PC-3 (cell line): ENCODE measurements around the gene KRT83. TPM values are rescaled to one million over a fixed set of nuclear protein-coding genes. Genes with fewer than 3 reads are reported as not detected.

Experiments used
- ATAC-seq: fragments of 200-7000 bp; cut with Tn5 transposase; 2 replicates; pipeline ENCODE4 v1.9.1; 2020; ENCODE audit warnings: mild to moderate bottlenecking, moderate library complexity
- BruUV-seq: library from RNA; stranded (reverse); fragments of 400-500 nt; replicated peaks from 2 replicates; lab custom pipeline; 2021; lab: Mats Ljungman, UMichigan
- CTCF ChIA-PET: fragments of 300-600 bp; sonication (Branson Sonifier 250); formaldehyde crosslinking; loops from one replicate; lab custom pipeline; 2022; ENCODE audit warnings: antibody characterized with exemption; lab: Charles Lee
- POLR2A ChIA-PET: fragments of 300-600 bp; sonication (Branson Sonifier 250); formaldehyde crosslinking; loops from one replicate; lab custom pipeline; 2022; ENCODE audit warnings: antibody characterized with exemption; ENCODE audit not compliant: unreplicated experiment; lab: Charles Lee
- DNase-seq: peaks from one replicate; pipeline ENCODE4 v3.0.0-alpha.2; 2015
- H2AFZ ChIP-seq: fragments of 300-600 bp; sonication (generic); 2 replicates; pipeline ENCODE4 v1.6.0; 2016; ENCODE audit warnings: antibody characterized with exemption, low read length
- H3F3A ChIP-seq: fragments of 300-600 bp; sonication (generic); one replicate; pipeline ENCODE4 v1.6.0; 2017; ENCODE audit warnings: antibody characterized with exemption, low read length, control low read depth, mild to moderate bottlenecking; ENCODE audit not compliant: unreplicated experiment
- H3K27ac ChIP-seq: fragments of 300-600 bp; sonication (generic); 2 replicates; pipeline ENCODE4 v1.5.1; 2016; ENCODE audit warnings: mild to moderate bottlenecking, low read length
- H3K27me3 ChIP-seq: fragments of 300-600 bp; sonication (generic); 2 replicates; pipeline ENCODE4 v1.6.1; 2016; ENCODE audit warnings: low read length, mixed read lengths
- H3K36me3 ChIP-seq: fragments of 300-600 bp; sonication (generic); 2 replicates; pipeline ENCODE4 v1.6.1; 2016; ENCODE audit warnings: low read depth, mixed run types, low read length, mixed read lengths
- H3K4me1 ChIP-seq: fragments of 300-600 bp; sonication (generic); 2 replicates; pipeline ENCODE4 v1.5.1; 2016; ENCODE audit warnings: low read length; ENCODE audit not compliant: insufficient read depth
- H3K4me2 ChIP-seq: fragments of 300-600 bp; sonication (generic); 2 replicates; pipeline ENCODE4 v1.6.0; 2016; ENCODE audit warnings: low read length
- H3K4me3 ChIP-seq: fragments of 300-600 bp; sonication (generic); 2 replicates; pipeline ENCODE4 v1.5.1; 2016; ENCODE audit warnings: mild to moderate bottlenecking, low read length, mixed read lengths
- H3K79me2 ChIP-seq: fragments of 300-600 bp; sonication (generic); 2 replicates; pipeline ENCODE4 v1.6.1; 2017; ENCODE audit warnings: low read length, mixed read lengths
- H3K9ac ChIP-seq: fragments of 300-600 bp; sonication (generic); 2 replicates; pipeline ENCODE4 v1.6.0; 2016; ENCODE audit warnings: mild to moderate bottlenecking, low read length
- H3K9me2 ChIP-seq: fragments of 300-600 bp; sonication (generic); replicated peaks from 2 replicates; pipeline ENCODE4 v1.6.1; 2016; ENCODE audit warnings: mixed run types, low read length, mixed read lengths
- H3K9me3 ChIP-seq: fragments of 300-600 bp; sonication (generic); 2 replicates; pipeline ENCODE4 v1.6.1; 2016; ENCODE audit warnings: low read length, mixed read lengths
- H4K20me1 ChIP-seq: fragments of 300-600 bp; sonication (generic); 2 replicates; pipeline ENCODE4 v1.6.1; 2016; ENCODE audit warnings: low read length, mixed read lengths
- EZH2 ChIP-seq: fragments of 300-600 bp; sonication (generic); IDR thresholded peaks from one replicate; pipeline ENCODE4 v1.6.1; 2017; ENCODE audit warnings: antibody characterized with exemption, mild to moderate bottlenecking, low read length; ENCODE audit not compliant: unreplicated experiment
- EZH2phosphoT487 ChIP-seq: fragments of 300-600 bp; sonication (generic); IDR thresholded peaks from 2 replicates; pipeline ENCODE4 v1.6.1; 2018; ENCODE audit warnings: mild to moderate bottlenecking, antibody characterized with exemption, low read length, borderline replicate concordance
- intact Hi-C: fragments of 100-400 bp; cut with micrococcal nuclease; formaldehyde crosslinking; loops from 2 replicates; pipeline ENCODE4 v1.9.0; 2023
- total RNA-seq: library from RNA; depleted of rRNA; stranded (reverse); fragments of >200 nt; gene quantifications from 2 replicates; pipeline ENCODE4 v1.2.3, GENCODE V29; 2014
- TF ChIP-seq, protein P1 (sequence below): fragments of 300-600 bp; sonication (generic); conservative IDR thresholded peaks from 2 replicates; pipeline ENCODE4 v1.5.1; 2017; ENCODE audit warnings: antibody characterized with exemption, low read depth, mild to moderate bottlenecking, low read length

Gene KRT83
- total RNA-seq, 1 experiment from 2014 or later, result 0.33 TPM

DNA sequence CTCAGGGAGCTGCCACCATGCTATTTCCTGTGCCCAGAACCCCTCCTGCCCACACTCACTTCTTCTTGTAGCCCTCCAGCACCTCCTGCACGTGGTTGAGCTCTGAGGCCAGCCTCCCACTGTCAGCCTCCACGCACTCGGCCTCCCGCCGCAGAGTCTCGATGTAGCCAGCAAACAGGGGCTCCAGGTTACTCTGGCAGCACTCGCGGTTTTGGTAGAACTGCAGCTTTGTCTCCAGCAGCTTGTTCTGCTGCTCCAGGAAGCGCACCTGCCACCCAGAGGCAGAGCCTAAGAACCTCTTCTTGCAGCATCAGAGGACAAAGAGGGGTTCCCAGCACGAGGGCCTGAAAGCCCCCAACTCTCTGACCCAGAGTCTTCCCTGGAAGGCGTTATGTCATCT lies 2.1 kb downstream of the KRT83 start:
- peak; percentile 54 for ATAC-seq
- Histone ChIP-seq H3K79me2 (no peaks in the 10 kb centered on the region), H3K4me1 (no peaks in the 10 kb centered on the region), H4K20me1 (no peaks in the 10 kb centered on the region), H3F3A (no peaks in the 10 kb centered on the region), H3K36me3 (no peaks in the 10 kb centered on the region), H2AFZ (no peak overlapping the region), H3K9me2 (no peaks in the 10 kb centered on the region), H3K4me3 (no peak overlapping the region), H3K9ac (no peak overlapping the region), H3K9me3 (no peaks in the 10 kb centered on the region), H3K27ac (no peak overlapping the region), H3K27me3 (no peaks in the 10 kb centered on the region), H3K4me2 (no peak overlapping the region)
- DNase-seq, result peak; percentile 42
- no TSS peak for BruUV-seq
- ChIA-PET CTCF (interaction anchor here (0.5 to 1.2 kb wide), 3 partner anchors 36 to 162 kb away, joined by 4 to 5 read pairs (median 5); no protein-coding TSS in a partner anchor), POLR2A (interaction anchor here (0.6 kb wide), 1 partner anchor 172 kb away, joined by 3 read pairs; no protein-coding TSS in a partner anchor)
- TF ChIP-seq EZH2, result no peak
- no peak for TF ChIP-seq EZH2phosphoT487
- TF ChIP-seq, protein P1, sequence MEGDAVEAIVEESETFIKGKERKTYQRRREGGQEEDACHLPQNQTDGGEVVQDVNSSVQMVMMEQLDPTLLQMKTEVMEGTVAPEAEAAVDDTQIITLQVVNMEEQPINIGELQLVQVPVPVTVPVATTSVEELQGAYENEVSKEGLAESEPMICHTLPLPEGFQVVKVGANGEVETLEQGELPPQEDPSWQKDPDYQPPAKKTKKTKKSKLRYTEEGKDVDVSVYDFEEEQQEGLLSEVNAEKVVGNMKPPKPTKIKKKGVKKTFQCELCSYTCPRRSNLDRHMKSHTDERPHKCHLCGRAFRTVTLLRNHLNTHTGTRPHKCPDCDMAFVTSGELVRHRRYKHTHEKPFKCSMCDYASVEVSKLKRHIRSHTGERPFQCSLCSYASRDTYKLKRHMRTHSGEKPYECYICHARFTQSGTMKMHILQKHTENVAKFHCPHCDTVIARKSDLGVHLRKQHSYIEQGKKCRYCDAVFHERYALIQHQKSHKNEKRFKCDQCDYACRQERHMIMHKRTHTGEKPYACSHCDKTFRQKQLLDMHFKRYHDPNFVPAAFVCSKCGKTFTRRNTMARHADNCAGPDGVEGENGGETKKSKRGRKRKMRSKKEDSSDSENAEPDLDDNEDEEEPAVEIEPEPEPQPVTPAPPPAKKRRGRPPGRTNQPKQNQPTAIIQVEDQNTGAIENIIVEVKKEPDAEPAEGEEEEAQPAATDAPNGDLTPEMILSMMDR, result peak; percentile 44; the same call in 1 of the 2 replicates
- intact Hi-C loops, result no loop called here

DNA sequence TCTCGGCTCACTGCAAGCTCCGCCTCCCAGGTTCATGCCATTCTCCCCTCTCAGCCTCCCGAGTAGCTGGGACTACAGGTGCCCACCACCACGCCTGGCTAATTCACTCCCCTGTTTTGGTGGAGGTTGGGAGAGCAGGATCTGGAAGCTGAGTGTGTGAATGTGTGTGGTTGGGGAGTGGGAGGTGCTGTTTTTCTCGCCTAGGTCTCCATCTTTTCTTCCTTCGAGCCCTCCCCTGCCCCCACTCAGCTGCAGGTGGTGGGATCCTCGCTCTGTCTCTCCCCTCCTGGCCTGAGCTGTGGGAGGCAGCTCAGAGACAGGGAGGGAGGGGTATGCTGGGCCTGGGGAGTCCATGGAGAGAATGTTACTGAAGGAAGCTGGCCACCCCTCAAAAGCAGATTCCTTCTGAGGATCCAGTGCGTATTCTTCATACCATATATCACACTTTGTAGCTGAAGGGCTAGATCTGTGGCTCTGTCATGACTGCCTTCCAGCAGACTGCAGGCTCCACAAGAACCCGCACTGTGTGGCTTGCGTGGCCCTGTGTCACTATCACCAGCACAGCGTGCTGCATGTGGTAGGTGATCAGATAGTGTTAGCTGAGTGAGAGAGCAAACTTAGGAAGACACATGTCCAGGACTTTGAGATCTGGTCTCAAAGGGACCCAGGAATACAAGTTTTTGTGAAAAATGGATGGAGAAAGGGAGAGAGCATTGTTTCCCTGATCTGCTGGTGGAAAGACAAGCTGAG lies 2.8 kb downstream of the KRT83 start:
- Histone ChIP-seq H3K9me2 (no peaks in the 10 kb centered on the region), H3K27me3 (no peaks in the 10 kb centered on the region), H3K4me2 (no peak overlapping the region), H3K36me3 (no peaks in the 10 kb centered on the region), H3K9ac (no peak overlapping the region), H2AFZ (no peak overlapping the region), H3K27ac (no peak overlapping the region), H3K4me3 (no peak overlapping the region), H3K79me2 (no peaks in the 10 kb centered on the region), H4K20me1 (no peaks in the 10 kb centered on the region), H3F3A (no peaks in the 10 kb centered on the region), H3K9me3 (no peaks in the 10 kb centered on the region), H3K4me1 (no peaks in the 10 kb centered on the region)
- ChIA-PET CTCF (interaction anchor here (0.5 to 1.2 kb wide), 3 partner anchors 35 to 161 kb away, joined by 4 to 5 read pairs (median 5); no protein-coding TSS in a partner anchor), POLR2A (interaction anchor here (0.6 kb wide), 1 partner anchor 171 kb away, joined by 3 read pairs; no protein-coding TSS in a partner anchor)
- DNase-seq (no peak), ATAC-seq (no peak)
- TF ChIP-seq EZH2phosphoT487 (no peak), EZH2 (no peak)
- TF ChIP-seq, protein P1, result no peak
- BruUV-seq, result no TSS peak
- intact Hi-C loops, result no loop called here
